Raji (cell line): ENCODE results near the gene CNNM2.

Source experiments
- POLR2A ChIP-seq: IDR thresholded peaks from 2 replicates; pipeline ENCODE4 v1.6.1; 2011; ENCODE audit warnings: low read depth, low read length, control low read depth; ENCODE audit not compliant: insufficient read depth

Gene CNNM2

GRCh38 chr10:102948786-102949185 is 30.7 kb downstream of the CNNM2 start:
- TF ChIP-seq POLR2A, result no peak

GRCh38 chr10:102949916-102950315 is 31.8 kb downstream of the CNNM2 start:
- TF ChIP-seq POLR2A, result no peak

GRCh38 chr10:102951316-102951715 is 33.2 kb downstream of the CNNM2 start:
- no peak for TF ChIP-seq POLR2A

GRCh38 chr10:102959360-102959759 is 41.3 kb downstream of the CNNM2 start:
- no peak for TF ChIP-seq POLR2A

GRCh38 chr10:102960157-102960556 is 42.1 kb downstream of the CNNM2 start:
- no peak for TF ChIP-seq POLR2A

GRCh38 chr10:102962267-102962666 is 44.2 kb downstream of the CNNM2 start:
- TF ChIP-seq POLR2A, result no peak

GRCh38 chr10:102962951-102963755 is 45.1 kb downstream of the CNNM2 start:
- no peak for TF ChIP-seq POLR2A

- no peak for TF ChIP-seq POLR2A
These were observed 45.6 kb downstream of the CNNM2 start for GRCh38 chr10:102963756-102964025.

GRCh38 chr10:102964713-102965112 is 46.6 kb downstream of the CNNM2 start:
- no peak for TF ChIP-seq POLR2A

- no peak for TF ChIP-seq POLR2A
These were observed 47.3 kb downstream of the CNNM2 start for GRCh38 chr10:102965311-102965851.

- no peak for TF ChIP-seq POLR2A
These were observed 49.0 kb downstream of the CNNM2 start for GRCh38 chr10:102967123-102967522.

GRCh38 chr10:102970562-102971340 is 52.7 kb downstream of the CNNM2 start:
- no peak for TF ChIP-seq POLR2A

GRCh38 chr10:102975483-102976379 is 57.6 kb downstream of the CNNM2 start:
- TF ChIP-seq POLR2A, result no peak

- TF ChIP-seq POLR2A, result no peak
These were observed 64.2 kb downstream of the CNNM2 start for GRCh38 chr10:102982296-102982695.

- TF ChIP-seq POLR2A, result no peak
These were observed 66.0 kb downstream of the CNNM2 start for GRCh38 chr10:102984086-102984485.

- no peak for TF ChIP-seq POLR2A
These were observed 67.7 kb downstream of the CNNM2 start for GRCh38 chr10:102985811-102986210.
